Parathyroid adenoma (tissue), 2 donors: ENCODE measurements around the gene TOM1.
"Not testable (repeated sequence)": the region's sequence is repeated elsewhere in the genome, so short reads cannot be mapped to it uniquely, and the experiment has no call there.

Experiments
- H2AFZ ChIP-seq: fragments of 300-600 bp; sonication (generic); one replicate; pipeline ENCODE4 v1.7.0; 2017; ENCODE audit warnings: antibody characterized with exemption, mild to moderate bottlenecking
- H3K27ac ChIP-seq: fragments of 300-600 bp; sonication (generic); one replicate; pipeline ENCODE4 v1.7.0; 2017
- H3K27me3 ChIP-seq: fragments of 300-600 bp; sonication (generic); one replicate; pipeline ENCODE4 v1.7.0; 2017; ENCODE audit warnings: low read length; ENCODE audit not compliant: control insufficient read depth, insufficient read depth
- H3K36me3 ChIP-seq: fragments of 300-600 bp; sonication (generic); one replicate; pipeline ENCODE4 v1.7.0; 2017; ENCODE audit warnings: low read length; ENCODE audit not compliant: control insufficient read depth, insufficient read depth
- H3K4me1 ChIP-seq: fragments of 300-600 bp; sonication (generic); one replicate; pipeline ENCODE4 v1.7.0; 2017; ENCODE audit warnings: control low read depth
- H3K4me2 ChIP-seq: fragments of 300-600 bp; sonication (generic); one replicate; pipeline ENCODE4 v1.7.0; 2017; ENCODE audit warnings: low read length
- H3K4me3 ChIP-seq: fragments of 300-600 bp; sonication (generic); one replicate; pipeline ENCODE4 v1.7.0; 2017; ENCODE audit warnings: low read depth, low read length
- H3K79me2 ChIP-seq: fragments of 300-600 bp; sonication (generic); one replicate; pipeline ENCODE4 v1.7.0; 2017; ENCODE audit warnings: control low read depth
- H3K9ac ChIP-seq: fragments of 300-600 bp; sonication (generic); one replicate; pipeline ENCODE4 v1.7.0; 2017; ENCODE audit warnings: mild to moderate bottlenecking
- H3K9me3 ChIP-seq: fragments of 300-600 bp; sonication (generic); one replicate; pipeline ENCODE4 v1.7.0; 2017; ENCODE audit warnings: low read length; ENCODE audit not compliant: control insufficient read depth
- CTCF ChIP-seq: fragments of 300-600 bp; sonication (generic); IDR thresholded peaks from one replicate; pipeline ENCODE4 v1.7.0; 2017; ENCODE audit warnings: antibody characterized with exemption, mild to moderate bottlenecking
- donor health status: primary hyperparathyroidism.

The TOM1 gene

DNA sequence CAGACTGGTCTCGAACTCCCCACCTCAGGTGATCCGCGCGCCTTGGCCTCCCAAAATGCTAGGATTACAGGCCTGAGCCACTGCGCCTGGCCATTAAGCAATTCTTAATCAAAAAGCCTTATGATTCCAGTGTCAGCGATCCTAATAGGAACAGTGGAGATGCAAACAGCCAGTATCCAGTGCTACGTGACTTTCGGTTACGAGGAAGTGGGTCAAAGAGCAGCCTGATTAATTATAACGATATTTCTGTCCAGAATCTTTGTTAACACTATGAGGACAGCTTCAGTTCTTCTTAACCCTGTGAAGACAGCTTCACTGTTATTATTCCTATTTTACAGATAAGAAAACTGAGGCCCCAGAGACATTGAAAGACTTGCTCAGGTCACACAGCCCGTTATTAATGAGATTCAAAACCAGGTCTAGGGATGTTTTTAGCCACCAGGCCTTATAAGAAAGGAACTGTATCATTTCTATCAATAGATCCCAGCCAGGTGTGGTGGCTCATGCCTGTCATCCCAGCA, 63.9 kb downstream of the TOM1 start:
- no peak overlapping the region for H3K4me3 ChIP-seq
- no peaks in the 10 kb centered on the region for H3K9me3 ChIP-seq
- no peaks in the 10 kb centered on the region for H3K79me2 ChIP-seq
- no peak overlapping the region for H3K27ac ChIP-seq
- no peaks in the 10 kb centered on the region for H3K27me3 ChIP-seq
- H3K36me3 ChIP-seq: no peaks in the 10 kb centered on the region
- no peak overlapping the region for H3K9ac ChIP-seq
- no peaks in the 10 kb centered on the region for H3K4me1 ChIP-seq
- H2AFZ ChIP-seq: no peak overlapping the region
- H3K4me2 ChIP-seq: no peak overlapping the region
- TF ChIP-seq CTCF: no peak

DNA sequence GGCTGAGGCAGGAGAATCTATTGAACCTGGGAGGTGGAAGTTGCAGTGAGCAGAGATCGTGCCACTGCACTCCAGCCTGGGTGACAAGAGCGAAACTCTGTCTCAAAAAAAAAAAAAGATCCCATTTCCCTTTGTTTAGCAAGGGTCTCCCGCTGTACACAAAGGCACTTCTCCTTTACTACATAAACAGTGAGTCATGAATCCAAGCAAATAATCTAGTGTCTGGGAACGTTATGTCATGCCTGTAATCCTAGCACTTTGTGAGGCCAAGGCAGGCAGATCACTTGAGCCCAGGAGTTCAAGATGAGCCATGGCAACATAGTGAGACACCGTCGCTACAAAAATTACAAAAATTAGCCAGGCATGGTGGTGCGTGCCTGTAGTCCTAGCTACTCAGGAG, 64.5 kb downstream of the TOM1 start:
- not testable (repeated sequence) for H3K36me3 ChIP-seq, H3K27ac ChIP-seq, H2AFZ ChIP-seq, H3K4me2 ChIP-seq, H3K79me2 ChIP-seq, H3K4me3 ChIP-seq, H3K4me1 ChIP-seq, H3K27me3 ChIP-seq, H3K9me3 ChIP-seq, H3K9ac ChIP-seq

GRCh38 chr22:35367331-35367886, 67.7 kb downstream of the TOM1 start:
- no peak overlapping the region for H2AFZ ChIP-seq
- H3K4me3 ChIP-seq: no peak overlapping the region
- H3K9me3 ChIP-seq: no peaks in the 10 kb centered on the region
- no peak overlapping the region for H3K27ac ChIP-seq
- TF ChIP-seq CTCF: no peak
- H3K4me2 ChIP-seq: no peak overlapping the region
- no peak overlapping the region for H3K9ac ChIP-seq
- no peaks in the 10 kb centered on the region for H3K79me2 ChIP-seq
- no peaks in the 10 kb centered on the region for H3K27me3 ChIP-seq
- H3K4me1 ChIP-seq: no peaks in the 10 kb centered on the region
- no peaks in the 10 kb centered on the region for H3K36me3 ChIP-seq

GRCh38 chr22:35368386-35368785, 68.7 kb downstream of the TOM1 start:
- TF ChIP-seq CTCF: no peak
- Histone ChIP-seq H3K4me2 (no peak overlapping the region), H3K4me3 (no peak overlapping the region), H3K79me2 (no peaks in the 10 kb centered on the region), H3K27ac (no peak overlapping the region), H3K9ac (no peak overlapping the region), H2AFZ (no peak overlapping the region), H3K4me1 (no peaks in the 10 kb centered on the region), H3K36me3 (no peaks in the 10 kb centered on the region), H3K9me3 (no peaks in the 10 kb centered on the region), H3K27me3 (no peaks in the 10 kb centered on the region)

- Histone ChIP-seq H3K4me1 (no peaks in the 10 kb centered on the region), H3K4me3 (no peak overlapping the region), H3K9ac (no peak overlapping the region), H3K4me2 (no peak overlapping the region), H3K27ac (no peak overlapping the region), H3K79me2 (no peaks in the 10 kb centered on the region), H2AFZ (no peak overlapping the region), H3K27me3 (no peaks in the 10 kb centered on the region), H3K9me3 (no peaks in the 10 kb centered on the region), H3K36me3 (no peaks in the 10 kb centered on the region)
- TF ChIP-seq CTCF: no peak
These were observed 70.3 kb downstream of the TOM1 start for GRCh38 chr22:35369996-35370395.
